H1 (cell line): ENCODE data around the gene CETN1. TPM values are rescaled to one million over a fixed set of nuclear protein-coding genes. Genes with fewer than 3 reads are reported as not detected.

Experiments
- CTBP2 ChIP-seq: IDR thresholded peaks from 2 replicates; pipeline ENCODE4 v1.7.0; 2011; ENCODE audit warnings: borderline replicate concordance, mild to moderate bottlenecking, moderate library complexity, mixed read lengths, low read length; ENCODE audit not compliant: insufficient read depth, insufficient read length
- KDM1A ChIP-seq: fragments of 200-600, 300-600 bp; sonication (generic); IDR thresholded peaks from 2 replicates; pipeline ENCODE4 v1.7.1; 2016; ENCODE audit warnings: mild to moderate bottlenecking, low read length, borderline replicate concordance
- TAF7 ChIP-seq: optimal IDR thresholded peaks from 2 replicates; pipeline ENCODE3; 2011; ENCODE audit warnings: low read depth, mild to moderate bottlenecking, inconsistent platforms, low read length, moderate library complexity, borderline replicate concordance
- polyA plus RNA-seq, 7 experiments: library from polyadenylated mRNA; depleted of rRNA in 3 of 7; stranded (reverse) in 5 of 7; unstranded in 2 of 7; fragments of >200 nt in 5 of 7; fragments of 200-250 nt in 2 of 7; gene quantifications; 1 replicate in 5 of 7; 2 replicates in 1 of 7; 4 replicates in 1 of 7; pipeline versions ENCODE4 v1.2.1 to v1.2.3, GENCODE V29; 2011 to 2013; ENCODE audit warnings: missing spikeins in 2 of 7, mixed read lengths in 2 of 7
- total RNA-seq: library from RNA; stranded (reverse); fragmentation: NEBNext Ultra II Directional; extraction: Animal tissue kit (Norgen Biotek cat#: 25700); gene quantifications from 2 replicates; pipeline ENCODE4 v1.2.1, GENCODE V29; 2021

The CETN1 gene
- total and polyA plus RNA-seq, 2 of the 8 experiments (the other 6 are each of a cell fraction or from before 2014, with no cell fraction given) = not detected

- no peak for TF ChIP-seq KDM1A
- TF ChIP-seq TAF7 = no peak
- TF ChIP-seq CTBP2 = no peak
- TF ChIP-seq, all 59 proteins: peak for 0
These were observed at the start of gene CETN1 (continued) for GRCh38 chr18:580154-580553.
